Left ventricle myocardium inferior (tissue), 1 donor: ENCODE data around the gene PSMD3. TPM values are rescaled to one million over a fixed set of nuclear protein-coding genes. Genes with fewer than 3 reads are reported as not detected.

ENCODE experiments used
- DNase-seq: peaks from one replicate; pipeline ENCODE4 v3.0.0-alpha.2; 2020
- H3K27ac ChIP-seq: fragments of 200-600 bp; replicated peaks from 2 replicates; pipeline ENCODE4 v1.8.0; 2021
- H3K27me3 ChIP-seq: fragments of 200-600 bp; 2 replicates; pipeline ENCODE4 v1.8.0; 2021; ENCODE audit warnings: low read depth
- H3K36me3 ChIP-seq: fragments of 200-600 bp; 2 replicates; pipeline ENCODE4 v1.8.0; 2021
- H3K4me1 ChIP-seq: fragments of 200-600 bp; 2 replicates; pipeline ENCODE4 v1.8.0; 2021
- H3K4me3 ChIP-seq: fragments of 200-600 bp; 2 replicates; pipeline ENCODE4 v1.8.0; 2021; ENCODE audit warnings: mild to moderate bottlenecking, moderate library complexity
- H3K9me3 ChIP-seq: fragments of 200-600 bp; replicated peaks from 2 replicates; pipeline ENCODE4 v1.8.0; 2021
- CTCF ChIP-seq: fragments of 200-600 bp; IDR thresholded peaks from 2 replicates; pipeline ENCODE4 v1.8.0; 2021; ENCODE audit warnings: antibody characterized with exemption, mild to moderate bottlenecking, borderline replicate concordance
- intact Hi-C: fragments of 100-400 bp; cut with micrococcal nuclease; formaldehyde crosslinking; loops from one replicate; pipeline ENCODE4 v1.11.0; 2022
- long read RNA-seq: library from polyadenylated mRNA; unstranded; transcript quantifications from one replicate; pipeline ENCODE4 v2.0.0, GENCODE V29; 2021
- total RNA-seq: library from RNA; stranded (reverse); fragmentation: NEBNext Ultra II Directional; extraction: Animal tissue kit (Norgen Biotek cat#: 25700); gene quantifications from one replicate; pipeline ENCODE4 v1.2.1, GENCODE V29; 2021
- donor health status: DM: no; HTN: yes; CAD: no; lungs with severe emphysema.

Gene PSMD3
- total RNA-seq: 86.7 TPM
- long read RNA-seq, transcript PSMD3-201 (12 exons, 2,158 nt): major isoform, 131 of 157 reads
- long read RNA-seq, partial matches to known transcripts: 12 of 157 reads
- long read RNA-seq, other reads (novel, unspliced or antisense): 14 of 157 reads

GRCh38 chr17:39980351-39981206, at the start of gene PSMD3:
Gene PSMD3, plus strand, starts transcription at chr17:39980807. Its CDS starts 164 bp downstream, at chr17:39980971.
- peaks cover 16% of the 10 kb centered on the region for H3K36me3 ChIP-seq
- peak within 1 kb of the TSS; percentile 93 for H3K27ac ChIP-seq
- no peaks in the 10 kb centered on the region for H3K9me3 ChIP-seq
- peak; percentile 97 for DNase-seq
- intact Hi-C loops: no loop called here
- H3K4me3 ChIP-seq: peak within 1 kb of the TSS; percentile 92
- peaks cover 37% of the 10 kb centered on the region for H3K4me1 ChIP-seq
- peak; percentile 84 for TF ChIP-seq CTCF
- H3K27me3 ChIP-seq: peaks cover 31% of the 10 kb centered on the region

DNA sequence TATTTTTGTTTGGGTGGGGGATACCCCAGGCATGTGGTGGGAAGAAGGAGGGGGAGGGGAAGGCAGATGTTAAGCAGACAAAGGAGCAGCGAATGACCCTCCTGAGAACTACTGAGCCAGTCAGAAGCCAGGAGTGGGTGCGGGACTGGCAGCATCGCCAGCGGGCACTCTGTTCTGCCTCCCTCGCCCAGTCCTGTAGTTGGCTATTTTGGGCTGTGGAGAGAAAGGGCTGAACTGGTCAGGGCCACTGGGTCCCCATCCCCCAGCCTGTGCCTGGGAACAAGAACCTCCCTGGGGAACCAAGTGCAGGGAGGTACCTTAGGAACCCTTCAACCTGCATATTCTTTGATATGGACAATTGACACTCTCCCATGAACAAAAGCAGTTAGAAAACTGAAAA, 46.7 kb upstream of the PSMD3 start:
- H3K4me1 ChIP-seq: peaks cover 54% of the 10 kb centered on the region
- DNase-seq: peak; percentile 61
- H3K4me3 ChIP-seq: no peak overlapping the region
- intact Hi-C loops: no loop called here
- TF ChIP-seq CTCF: no peak
- H3K36me3 ChIP-seq: no peaks in the 10 kb centered on the region
- H3K9me3 ChIP-seq: no peaks in the 10 kb centered on the region
- no peaks in the 10 kb centered on the region for H3K27me3 ChIP-seq
- peak overlapping the region; percentile 80 for H3K27ac ChIP-seq

GRCh38 chr17:39934324-39934723, 46.3 kb upstream of the PSMD3 start:
- no peaks in the 10 kb centered on the region for H3K9me3 ChIP-seq
- no peak for TF ChIP-seq CTCF
- H3K27ac ChIP-seq: peak overlapping the region; percentile 80
- intact Hi-C loops: no loop called here
- peaks cover 54% of the 10 kb centered on the region for H3K4me1 ChIP-seq
- no peak for DNase-seq
- H3K36me3 ChIP-seq: no peaks in the 10 kb centered on the region
- H3K27me3 ChIP-seq: no peaks in the 10 kb centered on the region
- H3K4me3 ChIP-seq: no peak overlapping the region

- TF ChIP-seq CTCF: no peak
- no peak overlapping the region for H3K4me3 ChIP-seq
- intact Hi-C loops: no loop called here
- no peaks in the 10 kb centered on the region for H3K36me3 ChIP-seq
- H3K9me3 ChIP-seq: no peaks in the 10 kb centered on the region
- H3K27ac ChIP-seq: no peak overlapping the region
- H3K27me3 ChIP-seq: no peaks in the 10 kb centered on the region
- peaks cover 47% of the 10 kb centered on the region for H3K4me1 ChIP-seq
- no peak for DNase-seq
These were observed 44.7 kb upstream of the PSMD3 start for GRCh38 chr17:39935909-39936308.

DNA sequence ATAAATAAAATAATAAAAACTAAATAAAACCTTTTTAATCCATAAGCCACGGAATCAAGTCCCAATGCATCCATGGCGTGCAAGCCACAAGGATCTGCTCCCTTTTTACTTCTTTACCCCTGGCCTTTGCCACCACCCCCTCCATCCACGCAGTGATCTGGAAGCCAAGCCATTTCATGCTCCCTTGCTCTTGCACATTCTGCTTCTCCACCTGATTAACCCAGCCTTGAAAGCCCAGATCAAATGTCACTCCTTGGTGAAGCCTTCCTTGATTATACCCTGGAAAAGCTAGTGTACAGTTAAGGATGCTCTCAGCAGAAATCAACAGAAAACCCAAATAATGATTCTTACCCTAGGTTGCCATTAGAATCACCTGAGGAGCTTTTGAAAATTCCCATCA, 43.2 kb upstream of the PSMD3 start:
- H3K27ac ChIP-seq: no peak overlapping the region
- H3K9me3 ChIP-seq: no peaks in the 10 kb centered on the region
- no peaks in the 10 kb centered on the region for H3K36me3 ChIP-seq
- TF ChIP-seq CTCF: no peak
- H3K27me3 ChIP-seq: no peaks in the 10 kb centered on the region
- intact Hi-C loops: no loop called here
- no peak for DNase-seq
- no peak overlapping the region for H3K4me3 ChIP-seq
- H3K4me1 ChIP-seq: peaks cover 43% of the 10 kb centered on the region
